CD4-positive, alpha-beta T cell treated with Interleukin-2 at 100 ng/mL for 4 hours (primary cell): ENCODE results near the gene BAG1.
A peak's percentile ranks its signal among the peaks of the same experiment; 100 is the strongest.

Experiments
- DNase-seq: peaks from one replicate; pipeline ENCODE4 v3.0.0-alpha.2; 2020; ENCODE audit warnings: low spot score

Gene BAG1

DNA sequence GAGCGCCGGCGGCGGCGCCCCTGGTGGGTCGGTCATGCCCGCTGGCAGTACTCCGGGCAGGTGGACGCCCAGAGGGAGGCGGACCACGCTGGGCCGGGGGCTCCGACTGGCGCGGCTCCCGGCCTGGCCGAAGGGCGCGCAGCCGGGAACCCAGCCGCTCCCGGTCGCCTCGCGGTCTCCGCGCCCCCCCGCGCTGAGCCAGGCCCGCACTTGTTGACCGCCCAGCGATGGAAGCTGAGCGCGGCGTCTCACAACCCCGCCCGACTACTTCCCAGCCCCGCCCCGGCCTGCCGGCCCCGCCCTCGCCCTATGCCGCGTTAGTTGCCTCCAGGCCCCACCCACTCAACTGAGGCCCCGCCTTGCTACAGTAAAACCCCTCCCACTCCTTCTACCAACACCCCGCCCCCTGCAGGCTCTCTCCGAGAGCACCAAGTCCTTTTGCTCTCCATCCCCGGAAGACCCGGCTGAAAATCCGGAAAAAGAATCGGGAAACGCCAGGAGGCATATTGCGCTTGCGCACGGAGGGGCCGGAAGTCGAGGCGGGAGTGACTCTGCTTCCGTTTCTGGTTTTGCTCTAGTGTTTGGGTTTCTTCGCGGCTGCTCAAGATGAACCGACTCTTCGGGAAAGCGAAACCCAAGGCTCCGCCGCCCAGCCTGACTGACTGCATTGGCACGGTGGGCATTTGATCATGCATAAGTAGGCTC lies at the start of gene BAG1, which contains the start of gene CHMP5:
Gene BAG1 (minus strand): TSS at position 236 of the 705 bp plus-strand sequence.
Gene CHMP5 (plus strand): TSS at position 577 of the 705 bp plus-strand sequence. CDS start 30 bp downstream, at position 607.
- peak; percentile 100 for DNase-seq

DNA sequence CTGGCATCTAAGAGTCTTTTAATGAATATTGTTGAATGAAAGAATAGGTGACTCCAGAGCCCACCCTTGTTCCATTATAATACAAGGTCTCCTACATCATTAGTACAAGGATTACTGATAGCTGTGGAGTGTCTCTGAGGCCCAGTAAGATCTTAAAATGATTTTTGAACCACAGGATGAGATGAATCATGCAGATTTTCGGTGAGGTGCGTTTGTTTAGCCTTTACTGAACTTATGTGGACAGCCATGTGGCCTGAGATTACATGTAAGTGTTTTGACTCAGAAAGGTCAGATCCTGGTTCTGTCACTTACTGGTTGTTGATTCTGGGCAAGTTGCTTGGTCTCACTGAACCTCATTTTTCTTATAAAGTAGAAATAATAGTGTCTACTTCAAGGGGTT lies 47.4 kb upstream of the BAG1 start:
- DNase-seq = no peak

DNA sequence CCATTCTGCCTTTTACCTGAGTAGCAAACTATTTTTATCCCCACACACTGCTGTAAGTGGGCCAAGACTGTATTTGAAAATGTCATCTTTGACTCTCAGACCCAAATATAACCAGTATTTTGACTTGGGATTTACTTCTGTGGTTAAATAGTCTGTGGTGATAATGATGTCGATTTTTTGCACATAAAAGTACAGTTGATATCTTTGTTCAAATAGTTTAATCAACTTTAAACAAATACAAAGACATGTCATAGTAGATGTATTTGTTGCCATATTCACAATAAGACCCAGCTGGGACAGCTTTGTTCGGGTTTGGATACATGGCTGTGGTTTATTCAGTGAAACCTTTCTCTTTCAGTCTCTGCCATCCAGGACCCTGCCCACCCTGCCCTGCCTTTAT lies 46.2 kb upstream of the BAG1 start:
- DNase-seq = no peak

DNA sequence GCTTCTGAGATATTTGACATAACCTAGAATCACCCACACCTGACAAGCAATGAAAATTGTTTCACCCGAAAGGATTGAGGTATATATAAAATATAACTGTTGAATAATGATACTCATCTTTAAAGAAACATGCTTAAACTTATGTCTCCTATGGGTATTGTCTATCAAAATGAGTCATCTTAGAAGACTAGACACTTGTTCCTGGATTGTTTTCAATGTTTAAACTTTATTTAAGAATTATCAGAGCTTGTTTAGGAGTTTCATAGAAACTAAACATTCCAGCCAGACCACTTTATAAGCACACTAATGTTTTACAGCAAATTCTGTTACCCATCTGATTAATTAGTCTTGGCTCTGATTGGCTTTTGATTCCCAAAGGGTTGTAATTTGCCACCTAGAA lies 45.4 kb upstream of the BAG1 start:
- no peak for DNase-seq

DNA sequence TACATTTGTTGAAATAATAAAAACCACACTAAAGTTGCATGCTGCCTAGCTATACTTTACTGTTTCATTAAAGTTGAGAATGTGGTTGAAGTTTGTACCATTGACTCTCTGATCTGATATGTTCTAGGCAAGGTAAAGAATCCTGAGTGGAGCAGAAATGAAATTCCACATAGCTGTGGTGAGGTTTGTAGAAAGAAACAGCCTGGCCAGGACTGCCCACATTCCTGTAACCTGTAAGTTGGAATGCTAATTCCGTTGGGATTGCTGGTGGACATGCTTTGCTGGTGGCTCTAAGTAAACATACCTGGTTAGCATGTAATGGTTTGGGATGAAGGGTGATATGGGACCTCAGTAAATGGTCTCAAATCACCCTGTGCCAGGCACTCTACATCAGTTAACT lies 42.6 kb upstream of the BAG1 start:
- no peak for DNase-seq

DNA sequence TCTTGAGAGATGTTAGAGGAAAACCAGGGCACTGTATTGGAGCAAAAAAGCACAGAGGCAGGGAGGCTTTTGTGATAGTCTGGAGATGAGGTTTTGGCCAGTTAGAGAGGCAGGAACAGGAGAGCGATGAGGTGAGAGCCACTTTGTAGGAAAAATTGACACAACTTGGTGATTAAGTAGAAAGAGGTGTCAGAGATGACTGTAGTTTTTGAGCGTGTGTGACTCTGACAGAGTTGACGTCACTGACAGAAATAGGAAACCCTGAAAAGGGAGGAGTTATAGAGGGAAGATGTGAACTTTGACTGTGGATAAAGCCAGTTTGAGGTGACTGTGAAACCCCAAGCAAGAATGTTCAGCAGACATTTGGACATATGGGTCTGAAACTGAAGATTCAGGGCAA lies 41.5 kb upstream of the BAG1 start:
- no peak for DNase-seq

DNA sequence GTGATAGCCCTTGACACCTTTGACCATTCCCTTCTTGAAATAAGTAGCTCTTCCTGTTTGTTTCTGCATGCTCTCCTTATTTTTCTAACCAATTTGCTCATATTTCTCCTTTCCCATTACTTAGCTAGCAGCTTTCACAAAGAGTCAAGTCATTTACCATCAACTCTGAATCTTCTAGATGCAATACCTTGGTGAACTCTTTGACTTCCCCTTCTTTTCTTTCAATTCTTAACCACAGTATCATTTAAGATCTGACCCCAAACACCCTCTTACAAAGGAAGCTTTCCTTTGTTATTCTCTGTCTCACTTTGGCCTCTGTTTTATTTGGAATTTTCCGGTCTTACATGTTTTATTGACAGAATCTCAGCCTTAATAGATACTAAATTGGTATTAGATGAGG lies 39.9 kb upstream of the BAG1 start:
- no peak for DNase-seq

DNA sequence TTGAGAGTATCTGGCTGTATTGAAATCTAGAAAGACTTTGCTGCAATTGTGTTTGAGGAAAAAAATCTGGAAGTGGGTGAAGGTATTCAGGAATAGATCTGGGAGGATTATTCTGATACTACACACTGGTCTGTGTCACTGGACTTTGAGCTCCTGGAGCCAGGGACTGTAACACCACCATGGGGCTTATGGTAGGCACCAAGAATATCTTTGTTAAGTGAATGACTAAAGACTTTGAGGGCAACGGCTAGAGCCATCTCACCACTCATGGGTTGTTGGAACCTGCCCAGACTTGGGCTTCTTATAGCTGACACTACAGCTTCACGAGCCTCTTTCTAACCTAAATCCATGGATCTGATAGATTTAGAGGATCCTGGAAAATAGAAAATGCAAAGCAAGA lies 36.0 kb upstream of the BAG1 start:
- DNase-seq = no peak

DNA sequence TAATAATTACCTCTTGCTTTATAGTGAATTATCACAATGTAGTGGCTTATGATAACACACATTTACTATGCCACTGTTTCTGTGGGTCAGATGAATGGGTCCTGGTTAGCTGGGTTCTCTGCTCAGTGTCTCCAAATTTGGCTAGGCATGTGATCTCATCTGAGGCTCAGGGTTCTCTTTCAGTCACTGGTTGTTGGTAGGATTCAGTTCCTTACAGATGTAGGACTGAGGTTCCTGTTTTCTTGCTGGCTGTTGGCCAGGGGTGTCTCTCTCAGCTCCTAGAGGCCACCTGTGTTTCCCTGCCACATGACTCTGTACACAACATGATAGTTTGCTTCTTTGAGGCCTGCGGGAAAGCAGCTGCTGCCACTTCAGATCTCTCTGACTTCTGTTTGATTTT lies 32.9 kb upstream of the BAG1 start:
- DNase-seq = peak; percentile 6

DNA sequence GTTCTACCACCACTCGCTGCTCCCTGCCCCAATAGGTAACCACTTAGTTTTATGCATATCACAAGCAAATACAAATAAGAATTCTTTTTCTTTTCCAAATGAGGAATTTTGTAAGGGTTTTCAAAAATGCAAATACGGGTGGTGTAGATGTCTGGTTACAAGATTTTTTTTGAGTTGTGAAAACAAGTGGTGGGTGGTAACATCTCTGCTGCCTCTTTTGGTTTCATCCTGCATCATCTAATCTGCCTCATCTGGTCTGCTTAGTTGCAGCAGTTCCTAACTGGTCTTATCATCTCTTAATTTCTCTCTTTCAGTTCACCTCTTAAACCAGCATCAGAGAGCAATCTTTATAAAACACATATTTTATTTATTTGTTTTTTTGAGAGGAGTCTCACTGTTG lies 31.1 kb upstream of the BAG1 start:
- no peak for DNase-seq

DNA sequence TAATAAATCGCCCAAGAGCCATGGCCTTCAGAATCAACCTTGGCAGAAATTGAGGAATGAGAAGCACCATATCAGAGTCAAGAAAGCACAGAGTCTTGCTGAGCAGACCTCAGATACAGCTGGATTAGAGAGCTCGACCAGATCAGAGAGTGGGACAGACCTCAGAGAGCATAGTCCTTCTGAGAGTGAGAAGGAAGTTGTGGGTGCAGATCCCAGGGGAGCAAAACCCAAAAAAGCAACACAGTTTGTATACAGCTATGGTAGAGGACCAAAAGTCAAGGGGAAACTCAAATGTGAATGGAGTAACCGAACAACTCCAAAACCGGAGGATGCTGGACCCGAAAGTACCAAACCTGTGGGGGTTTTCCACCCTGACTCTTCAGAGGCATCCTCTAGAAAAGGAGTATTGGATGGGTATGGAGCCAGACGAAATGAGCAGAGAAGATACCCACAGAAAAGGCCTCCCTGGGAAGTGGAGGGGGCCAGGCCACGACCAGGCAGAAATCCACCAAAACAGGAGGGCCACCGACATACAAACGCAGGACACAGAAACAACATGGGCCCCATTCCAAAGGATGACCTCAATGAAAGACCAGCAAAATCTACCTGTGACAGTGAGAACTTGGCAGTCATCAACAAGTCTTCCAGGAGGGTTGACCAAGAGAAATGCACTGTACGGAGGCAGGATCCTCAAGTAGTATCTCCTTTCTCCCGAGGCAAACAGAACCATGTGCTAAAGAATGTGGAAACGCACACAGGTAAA lies 30.3 kb upstream of the BAG1 start:
- no peak for DNase-seq

DNA sequence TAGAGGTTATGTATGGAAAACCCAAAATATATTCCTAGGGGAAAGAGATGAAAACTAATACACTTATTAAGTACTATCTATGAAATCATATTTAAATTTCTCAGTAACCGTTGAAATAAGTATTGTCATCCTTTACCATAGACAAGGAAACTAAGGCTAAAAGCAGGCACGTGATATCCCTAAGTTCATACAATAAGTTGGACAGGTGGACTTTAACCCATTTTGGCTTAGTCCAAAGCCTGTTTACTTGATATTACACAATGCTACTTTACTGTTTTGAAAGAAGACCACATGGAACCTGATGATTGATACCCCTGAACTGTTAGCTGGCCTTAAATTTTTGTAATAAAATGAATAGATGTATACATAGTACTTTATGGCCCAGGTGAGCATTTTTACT lies 29.3 kb upstream of the BAG1 start:
- DNase-seq = no peak

DNA sequence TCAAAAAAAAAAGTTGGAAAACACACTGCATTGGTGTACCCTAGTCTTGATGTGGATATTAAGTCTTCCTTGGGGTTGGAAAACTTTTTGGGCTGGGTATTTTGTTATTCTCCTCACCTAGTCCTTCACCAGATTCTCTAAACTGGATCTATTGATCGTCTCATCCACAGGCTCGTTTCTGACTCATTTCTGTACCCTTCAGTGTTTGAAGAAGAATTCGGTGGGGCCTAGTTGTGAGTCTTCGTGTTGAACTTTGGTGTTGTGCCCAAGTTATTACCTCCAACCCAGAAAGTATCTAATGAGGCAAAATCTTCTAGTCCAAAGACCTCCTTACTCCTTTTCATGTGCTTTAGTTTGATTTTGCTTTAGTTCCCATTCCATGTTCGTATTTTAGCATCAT lies 27.4 kb upstream of the BAG1 start:
- DNase-seq = no peak

DNA sequence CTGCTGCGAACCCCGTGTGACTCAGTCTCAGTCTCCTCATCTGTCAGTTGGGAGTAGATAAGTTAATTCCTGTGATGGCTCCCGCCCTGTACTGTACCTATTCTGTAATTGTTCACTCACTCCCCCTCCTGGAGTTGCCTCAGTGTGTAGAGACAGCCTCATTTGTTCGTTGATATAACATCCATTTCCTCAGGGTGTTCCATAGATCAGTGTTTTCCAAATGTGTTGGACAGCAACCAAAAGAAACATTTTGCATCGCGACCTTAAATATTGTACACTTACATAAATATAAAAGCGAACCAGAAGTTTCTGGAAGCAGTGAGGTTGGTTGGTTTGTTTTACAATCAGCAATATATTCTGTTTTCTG lies 26.5 kb upstream of the BAG1 start:
- no peak for DNase-seq

DNA sequence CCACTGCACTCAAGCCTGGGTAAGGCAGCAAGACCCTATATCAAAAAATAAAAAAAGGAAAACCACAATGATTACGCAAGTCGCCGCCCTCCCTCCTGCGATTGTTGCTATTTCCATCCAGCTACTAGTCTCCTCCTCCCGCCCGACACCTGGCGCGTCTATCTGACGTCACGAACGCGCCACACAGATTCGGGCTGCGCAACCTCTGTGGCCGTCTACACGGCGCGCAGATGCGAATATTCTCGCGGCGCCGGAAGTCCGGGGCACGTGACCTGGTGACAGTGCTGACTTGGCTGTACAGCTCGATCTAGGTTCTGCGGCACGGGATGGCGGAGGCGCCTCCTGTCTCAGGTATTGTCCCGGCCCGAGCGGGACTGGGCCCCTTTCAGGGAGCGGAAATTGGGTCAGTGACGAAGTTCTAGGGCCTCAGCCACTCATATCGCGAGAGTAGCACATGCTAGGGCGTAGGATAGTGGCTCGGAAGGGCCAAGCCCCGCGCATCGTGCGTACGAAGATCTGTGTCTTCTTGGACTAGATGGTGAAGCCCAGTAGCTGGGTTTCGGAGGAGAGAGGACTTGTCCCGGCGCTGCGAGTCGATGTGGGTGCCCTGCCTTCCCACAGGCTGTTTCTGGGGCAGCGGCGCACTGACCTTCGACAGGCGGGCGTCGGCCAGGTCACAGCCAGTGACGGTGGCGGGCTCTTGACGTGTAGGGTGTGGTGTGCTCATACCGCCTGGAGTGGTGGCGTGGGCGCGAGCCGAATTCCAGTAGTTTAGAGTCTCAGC lies 25.9 kb upstream of the BAG1 start, which contains the start of gene NFX1:
Gene NFX1 (plus strand): TSS at position 270 of the 784 bp plus-strand sequence. CDS start 57 bp downstream, at position 327.
- DNase-seq = peak; percentile 98

DNA sequence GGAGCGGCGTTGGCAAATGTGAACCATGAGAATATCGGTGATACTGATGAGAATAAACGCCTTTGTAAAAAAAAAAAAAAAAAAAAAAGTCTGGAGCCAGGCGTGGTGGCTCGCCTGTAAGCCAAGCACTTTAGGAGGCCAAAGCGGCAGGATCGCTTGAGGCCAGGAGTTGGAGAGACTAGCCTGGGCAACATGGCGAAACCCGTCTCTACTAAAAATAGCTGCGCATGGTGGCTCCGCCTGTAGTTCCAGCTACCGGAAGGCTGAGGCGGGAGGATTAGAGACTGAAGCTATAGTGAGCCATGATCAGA lies 25.4 kb upstream of the BAG1 start:
- no peak for DNase-seq

DNA sequence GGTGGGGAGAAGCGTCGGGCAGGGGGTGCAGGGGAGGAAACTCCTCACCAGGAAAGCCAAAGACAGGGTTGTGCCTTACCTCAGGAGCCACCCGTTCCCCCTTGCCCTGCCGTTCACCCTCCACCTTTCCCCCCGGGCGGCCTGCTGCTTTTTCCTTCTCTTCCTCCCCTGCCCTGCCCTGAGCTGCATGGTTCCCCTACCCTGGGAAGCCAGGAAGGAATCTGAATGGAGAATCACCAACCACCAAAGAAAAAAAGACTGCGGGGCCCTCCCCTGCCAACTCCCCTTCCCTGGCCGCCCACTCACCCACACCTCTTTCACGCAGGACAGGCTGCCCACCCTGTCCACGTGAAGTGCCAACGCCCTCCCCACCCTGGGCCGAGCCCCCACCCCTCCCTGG lies 25.0 kb upstream of the BAG1 start:
- DNase-seq = peak; percentile 7

DNA sequence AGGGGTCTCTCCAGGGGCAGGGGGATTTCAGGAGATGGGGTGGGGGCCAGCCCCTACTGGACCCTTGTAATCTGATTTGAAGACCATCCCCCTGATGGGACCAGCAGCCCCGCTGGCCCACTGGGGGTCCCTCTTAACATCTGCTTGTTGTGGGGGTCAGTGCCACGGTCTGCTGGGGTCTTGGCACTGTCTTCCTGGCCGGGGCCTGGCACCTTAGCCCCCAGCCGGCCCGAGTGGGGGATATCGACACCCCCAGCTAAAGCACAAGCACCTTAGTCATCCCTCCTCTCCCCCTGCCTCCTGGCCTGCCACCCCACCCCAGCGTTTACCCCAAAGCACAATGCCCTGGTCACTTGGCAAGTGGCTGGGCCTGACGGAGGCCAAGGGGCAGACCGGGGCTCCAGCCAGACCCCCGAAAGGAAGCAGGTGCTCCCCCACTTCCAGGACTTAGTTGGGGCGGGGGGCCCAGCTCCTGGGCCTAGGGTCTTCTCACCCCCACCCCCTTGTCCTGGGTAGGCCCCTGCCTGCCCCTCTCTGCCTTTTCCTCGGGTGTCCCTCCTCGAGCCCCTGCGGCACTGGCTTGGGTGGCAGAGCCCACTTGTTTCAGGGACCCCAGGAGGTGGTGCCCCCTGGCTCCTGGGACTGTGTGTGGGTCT lies 24.4 kb upstream of the BAG1 start:
- DNase-seq = no peak

DNA sequence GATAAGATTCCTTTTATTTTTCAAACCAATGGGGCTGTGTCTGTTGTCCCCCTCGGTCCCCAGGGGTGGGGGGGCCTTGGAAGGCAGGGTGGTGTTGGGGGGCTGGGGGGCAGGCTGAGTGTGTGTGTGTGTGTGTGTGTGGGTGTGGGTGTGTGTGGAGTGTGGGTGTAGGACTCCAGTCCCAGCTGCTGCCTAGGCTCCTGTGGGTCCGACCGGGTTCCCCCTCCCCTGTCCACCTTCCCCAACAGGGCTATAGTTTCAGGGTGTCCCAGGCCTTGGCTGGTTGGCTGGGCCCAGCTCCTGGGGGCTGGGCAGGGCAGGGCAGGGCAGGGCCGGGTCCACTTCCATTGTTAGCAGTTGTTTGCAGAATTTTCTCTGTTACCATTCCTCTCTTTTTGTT lies 23.7 kb upstream of the BAG1 start:
- DNase-seq = no peak

DNA sequence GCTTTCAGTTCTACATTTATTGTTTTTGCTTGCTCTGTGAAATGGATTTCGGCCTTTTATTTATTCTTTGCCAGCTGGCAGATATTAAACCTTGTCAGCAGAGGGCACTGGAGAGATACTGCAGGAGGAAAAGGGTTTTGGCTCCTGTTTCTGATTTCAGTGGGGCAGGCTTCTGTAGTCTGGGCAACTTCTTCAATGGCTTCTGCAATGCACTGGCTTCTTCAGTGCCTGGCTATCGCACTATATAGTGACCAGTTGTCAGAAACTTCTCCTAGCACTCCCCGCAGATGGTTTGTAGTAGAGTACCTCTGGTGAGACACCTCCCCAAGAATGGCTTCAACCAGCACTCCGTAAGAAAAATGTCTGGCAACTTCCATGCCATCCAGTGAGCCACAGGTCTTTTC lies 22.6 kb upstream of the BAG1 start:
- DNase-seq = peak; percentile 76

DNA sequence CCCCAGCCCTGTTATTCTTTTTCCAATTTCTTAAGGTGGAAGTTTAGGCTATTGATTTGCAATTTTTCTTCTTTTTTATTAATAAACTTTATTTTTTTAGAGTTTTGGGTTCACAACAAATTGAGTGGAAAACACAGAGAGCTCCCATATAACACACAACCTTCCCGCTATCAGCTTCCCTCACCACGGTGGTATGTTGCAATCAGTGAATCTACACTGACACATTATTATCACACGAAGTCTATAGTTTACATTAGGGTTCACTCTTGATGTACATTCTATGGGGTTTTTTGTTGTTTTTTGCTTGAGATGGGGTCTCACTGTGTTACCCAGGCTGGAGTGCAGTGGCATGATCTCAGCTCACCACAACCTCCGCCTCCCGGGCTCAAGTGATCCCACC lies 21.0 kb upstream of the BAG1 start:
- no peak for DNase-seq

DNA sequence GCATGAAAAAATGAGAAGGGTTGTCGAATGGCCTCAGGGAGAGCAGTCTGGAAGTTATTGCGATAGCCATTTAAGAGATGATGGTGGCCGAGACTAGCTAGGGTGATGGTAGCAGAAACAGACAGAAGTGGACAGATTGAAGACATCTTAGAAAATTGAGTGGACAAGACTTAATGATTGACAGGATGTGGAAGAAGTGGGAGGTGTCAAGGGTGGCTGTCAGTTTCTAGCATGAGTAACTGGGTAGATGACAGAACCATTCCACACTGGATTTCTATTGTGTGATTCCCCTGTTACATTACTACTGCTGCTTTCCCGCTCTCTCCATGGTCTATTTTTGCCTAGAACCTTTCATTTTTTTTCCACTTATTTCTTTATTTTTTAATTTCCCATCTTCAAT lies 13.0 kb upstream of the BAG1 start:
- no peak for DNase-seq

DNA sequence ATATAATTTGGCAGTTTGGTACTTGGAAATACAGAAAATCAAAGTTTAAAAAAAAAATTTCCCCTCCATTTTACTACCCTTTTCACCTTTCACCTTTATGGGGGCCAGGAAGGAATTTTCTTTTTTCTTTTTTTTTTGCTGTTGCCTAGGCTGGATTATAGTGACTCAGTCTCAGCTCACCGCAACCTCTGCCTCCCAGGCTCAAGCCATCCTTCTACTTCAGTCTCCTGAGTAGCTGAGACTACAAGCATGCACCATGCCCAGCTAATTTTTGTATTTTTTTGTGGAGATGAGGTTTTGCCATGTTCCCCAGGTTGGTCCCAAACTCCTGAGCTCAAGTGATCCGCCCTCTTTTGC lies 9.4 kb upstream of the BAG1 start:
- DNase-seq = no peak
